Activated CD8-positive, alpha-beta T cell treated with anti-CD3 and anti-CD28 coated beads for 36 hours (primary cell): ENCODE measurements around the gene ACTG1. TPM values are rescaled to one million over a fixed set of nuclear protein-coding genes. Genes with fewer than 3 reads are reported as not detected.

Experiments used
- ATAC-seq: fragments of 200-7000 bp; cut with Tn5 transposase; one replicate; pipeline ENCODE4 v1.10.0; 2021; ENCODE audit warnings: mild to moderate bottlenecking, moderate library complexity
- CTCF ChIA-PET: fragments of 350-600 bp; sonication (Branson Sonifier 250); formaldehyde crosslinking; loops from one replicate; lab custom pipeline; 2021; ENCODE audit warnings: antibody characterized with exemption; lab: Charles Lee
- POLR2A ChIA-PET: fragments of 350-600 bp; sonication (Branson Sonifier 250); formaldehyde crosslinking; loops from one replicate; lab custom pipeline; 2021; ENCODE audit warnings: antibody characterized with exemption; lab: Charles Lee
- DNase-seq: peaks from one replicate; pipeline ENCODE4 v3.0.0-alpha.2; 2020
- H3K27ac Mint-ChIP-seq: one replicate; pipeline ENCODE4 v1.8.0; 2021; ENCODE audit warnings: mild to moderate bottlenecking, mixed read lengths
- H3K27me3 Mint-ChIP-seq: one replicate; pipeline ENCODE4 v1.8.0; 2021; ENCODE audit warnings: mixed read lengths
- H3K36me3 Mint-ChIP-seq: one replicate; pipeline ENCODE4 v1.8.0; 2021; ENCODE audit warnings: low read depth, mixed read lengths
- H3K4me1 Mint-ChIP-seq: one replicate; pipeline ENCODE4 v1.8.0; 2021; ENCODE audit warnings: low read depth, mixed read lengths
- H3K4me3 Mint-ChIP-seq: one replicate; pipeline ENCODE4 v1.8.0; 2021; ENCODE audit warnings: mild to moderate bottlenecking, moderate library complexity, mixed read lengths
- H3K9me3 Mint-ChIP-seq: one replicate; pipeline ENCODE4 v1.8.0; 2021; ENCODE audit warnings: mixed read lengths
- intact Hi-C: fragments of 100-400 bp; cut with micrococcal nuclease; formaldehyde crosslinking; loops from one replicate; pipeline ENCODE4 v1.10.0; 2022
- total RNA-seq, 2 experiments: library from RNA; stranded (reverse); gene quantifications; one replicate each; pipeline ENCODE4 v1.2.3, GENCODE V29; 2021
- TF ChIP-seq, protein P1 (sequence below): fragments of 200-600 bp; IDR thresholded peaks from one replicate; pipeline ENCODE4 v1.8.0; 2022; ENCODE audit warnings: antibody characterized with exemption, mild to moderate bottlenecking

The ACTG1 gene
- total RNA-seq, 2 experiments from 2014 or later = 4,606 to 4,756 TPM

DNA sequence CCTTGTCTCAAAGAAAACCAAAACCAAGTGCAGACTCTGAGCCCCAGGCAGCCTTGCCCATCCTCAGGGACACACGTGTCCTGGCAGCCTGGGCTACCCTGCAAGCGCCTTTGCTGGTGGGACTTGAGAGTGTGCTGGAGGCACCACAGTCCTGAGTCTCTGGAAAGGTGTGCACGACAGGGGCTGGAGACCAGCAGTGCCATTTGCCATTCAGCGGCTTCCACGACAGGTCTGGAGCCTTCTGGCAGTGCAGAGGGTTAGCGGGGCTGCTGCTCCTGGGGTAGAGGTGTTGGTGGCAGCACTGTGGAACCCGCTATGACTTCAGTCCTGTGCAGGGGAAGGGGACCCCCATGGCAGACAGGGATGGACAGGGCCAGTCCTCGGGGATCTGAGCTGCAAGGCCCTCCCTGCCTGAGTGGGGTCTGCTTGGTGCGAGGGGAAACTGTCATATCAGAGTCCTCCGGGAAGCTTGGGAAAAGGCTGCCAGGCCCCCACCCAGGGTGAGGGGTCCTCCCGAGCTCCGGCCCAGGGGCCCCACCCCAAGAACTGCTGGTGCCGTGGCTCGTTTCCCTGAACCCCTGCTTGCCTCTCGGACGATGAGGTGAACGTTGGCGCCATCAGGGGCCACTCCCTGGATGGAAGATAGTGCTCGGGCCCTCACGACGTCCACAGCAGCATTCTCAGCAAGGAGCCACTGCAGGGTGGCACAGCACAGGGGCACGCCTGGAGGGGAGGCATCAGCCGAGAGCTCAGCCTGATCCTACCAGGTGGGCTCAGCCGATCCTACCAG, 32.8 kb upstream of the ACTG1 start:
- Mint-ChIP-seq H3K27ac (no peak overlapping the region), H3K9me3 (no peaks in the 10 kb centered on the region), H3K4me3 (no peak overlapping the region), H3K27me3 (no peaks in the 10 kb centered on the region), H3K36me3 (peaks cover 17% of the 10 kb centered on the region), H3K4me1 (peaks cover 12% of the 10 kb centered on the region)
- TF ChIP-seq, protein P1, sequence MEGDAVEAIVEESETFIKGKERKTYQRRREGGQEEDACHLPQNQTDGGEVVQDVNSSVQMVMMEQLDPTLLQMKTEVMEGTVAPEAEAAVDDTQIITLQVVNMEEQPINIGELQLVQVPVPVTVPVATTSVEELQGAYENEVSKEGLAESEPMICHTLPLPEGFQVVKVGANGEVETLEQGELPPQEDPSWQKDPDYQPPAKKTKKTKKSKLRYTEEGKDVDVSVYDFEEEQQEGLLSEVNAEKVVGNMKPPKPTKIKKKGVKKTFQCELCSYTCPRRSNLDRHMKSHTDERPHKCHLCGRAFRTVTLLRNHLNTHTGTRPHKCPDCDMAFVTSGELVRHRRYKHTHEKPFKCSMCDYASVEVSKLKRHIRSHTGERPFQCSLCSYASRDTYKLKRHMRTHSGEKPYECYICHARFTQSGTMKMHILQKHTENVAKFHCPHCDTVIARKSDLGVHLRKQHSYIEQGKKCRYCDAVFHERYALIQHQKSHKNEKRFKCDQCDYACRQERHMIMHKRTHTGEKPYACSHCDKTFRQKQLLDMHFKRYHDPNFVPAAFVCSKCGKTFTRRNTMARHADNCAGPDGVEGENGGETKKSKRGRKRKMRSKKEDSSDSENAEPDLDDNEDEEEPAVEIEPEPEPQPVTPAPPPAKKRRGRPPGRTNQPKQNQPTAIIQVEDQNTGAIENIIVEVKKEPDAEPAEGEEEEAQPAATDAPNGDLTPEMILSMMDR = no peak
- ChIA-PET CTCF (no interaction called here), POLR2A (no interaction called here)
- DNase-seq = no peak
- ATAC-seq = no peak
- intact Hi-C loops = no loop called here

DNA sequence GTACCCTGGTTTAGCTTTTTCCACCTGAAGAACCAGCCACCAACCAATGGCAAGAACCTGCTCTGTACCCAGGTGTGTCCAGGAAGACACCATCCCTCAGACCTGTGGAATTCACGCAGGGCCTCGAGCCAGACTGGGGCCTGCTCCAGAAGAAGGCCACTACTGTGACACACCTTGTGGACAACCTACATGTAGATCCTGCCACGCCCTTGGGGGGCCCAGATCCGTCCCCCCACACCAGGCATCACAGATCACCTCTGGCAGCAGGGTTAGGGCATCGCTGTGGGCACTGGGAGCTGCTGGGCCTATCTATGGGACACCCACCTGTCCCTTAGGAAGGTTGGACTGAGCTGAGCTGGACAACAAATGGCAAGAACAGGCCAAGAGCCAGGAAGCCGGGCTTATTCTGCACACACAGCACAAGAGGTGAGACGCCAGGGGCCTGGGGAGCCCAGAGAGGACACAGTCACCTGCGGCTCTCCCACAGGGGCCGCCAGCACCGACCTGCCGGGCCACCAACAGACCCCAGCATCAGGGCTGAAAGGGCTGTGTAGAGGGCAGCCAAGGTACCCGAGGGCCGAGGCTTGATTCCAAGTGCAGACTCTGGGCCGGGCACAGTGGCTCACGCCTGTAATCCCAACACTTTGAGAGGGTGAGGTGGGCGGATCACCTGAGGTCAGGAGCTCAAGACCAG, 31.8 kb upstream of the ACTG1 start:
- CTCF ChIA-PET = interaction anchor here (1.0 kb wide), 1 partner anchor 36 kb away, joined by 3 read pairs; no protein-coding TSS in a partner anchor

DNA sequence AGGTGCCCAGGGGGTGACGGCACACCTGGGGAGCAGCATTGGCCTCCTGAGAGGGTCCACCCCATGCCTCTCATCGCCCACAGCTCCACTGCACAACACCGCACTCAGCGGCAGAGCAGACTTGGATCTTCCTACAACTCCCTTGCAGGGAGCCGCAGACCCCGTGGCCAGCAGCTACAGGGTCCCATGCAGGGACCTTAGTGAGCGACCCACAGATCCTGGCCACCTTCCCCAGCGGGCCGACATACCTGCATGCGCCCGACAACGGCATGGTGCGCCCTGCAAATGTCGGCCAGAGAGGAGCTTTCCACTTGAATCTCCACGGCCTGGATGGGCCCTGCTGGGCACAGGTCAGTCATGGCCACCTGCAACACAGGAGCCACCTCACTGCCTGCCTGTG, 31.2 kb upstream of the ACTG1 start:
- intact Hi-C loops = no loop called here
- Mint-ChIP-seq H3K4me3 (no peak overlapping the region), H3K4me1 (no peaks in the 10 kb centered on the region), H3K36me3 (peaks cover 9% of the 10 kb centered on the region), H3K27ac (no peak overlapping the region), H3K27me3 (no peaks in the 10 kb centered on the region), H3K9me3 (no peaks in the 10 kb centered on the region)
- CTCF ChIA-PET = interaction anchor here (1.0 kb wide), 1 partner anchor 35 kb away, joined by 3 read pairs; no protein-coding TSS in a partner anchor
- ATAC-seq = no peak
- TF ChIP-seq, protein P1 = no peak
- DNase-seq = no peak
- POLR2A ChIA-PET = interaction anchor here (0.9 to 1.6 kb wide), 5 partner anchors 8 to 163 kb away, joined by 3 to 9 read pairs (median 3); partner anchors contain the start of gene FAAP100

More for the DNA sequence above, 31.8 kb upstream of the ACTG1 start:
- POLR2A ChIA-PET = interaction anchor here (1.3 kb wide), 1 partner anchor 36 kb away, joined by 3 read pairs; no protein-coding TSS in a partner anchor
- H3K27ac Mint-ChIP-seq = no peak overlapping the region
- peaks cover 3% of the 10 kb centered on the region for H3K4me1 Mint-ChIP-seq
- no peaks in the 10 kb centered on the region for H3K27me3 Mint-ChIP-seq
- ATAC-seq = no peak
- intact Hi-C loops = no loop called here
- H3K36me3 Mint-ChIP-seq = peaks cover 10% of the 10 kb centered on the region
- no peak for DNase-seq
- H3K9me3 Mint-ChIP-seq = no peaks in the 10 kb centered on the region
- TF ChIP-seq, protein P1 = no peak
- no peak overlapping the region for H3K4me3 Mint-ChIP-seq

DNA sequence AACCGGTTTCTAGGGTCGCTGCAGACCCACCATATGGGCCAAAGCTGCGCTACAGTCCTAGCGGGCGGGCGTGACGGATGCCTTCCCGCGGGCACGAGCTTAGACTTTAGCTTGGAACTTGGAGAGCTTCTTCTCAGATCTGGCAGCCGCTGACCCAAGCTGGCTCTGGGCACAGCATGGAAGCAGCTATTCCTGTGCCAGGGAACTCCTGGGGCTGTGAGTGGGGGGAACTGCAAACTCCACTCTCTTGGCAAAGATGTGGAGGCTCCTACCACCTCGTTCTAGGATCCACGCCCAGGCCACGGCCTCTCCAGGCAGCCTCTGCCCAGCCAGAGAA, 30.7 kb upstream of the ACTG1 start:
- no peak overlapping the region for H3K27ac Mint-ChIP-seq
- H3K27me3 Mint-ChIP-seq = no peaks in the 10 kb centered on the region
- DNase-seq (no peak), ATAC-seq (no peak)
- H3K4me3 Mint-ChIP-seq = no peak overlapping the region
- H3K4me1 Mint-ChIP-seq = no peaks in the 10 kb centered on the region
- H3K9me3 Mint-ChIP-seq = no peaks in the 10 kb centered on the region
- intact Hi-C loops = no loop called here
- peaks cover 9% of the 10 kb centered on the region for H3K36me3 Mint-ChIP-seq
- CTCF ChIA-PET = interaction anchor here (1.0 kb wide), 1 partner anchor 34 kb away, joined by 3 read pairs; no protein-coding TSS in a partner anchor
- TF ChIP-seq, protein P1 = no peak
- POLR2A ChIA-PET = interaction anchor here (0.9 to 1.6 kb wide), 5 partner anchors 9 to 163 kb away, joined by 3 to 9 read pairs (median 3); partner anchors contain the start of gene FAAP100
